ENCODE measurements around the gene GPBP1.

GPBP1 gene

DNA sequence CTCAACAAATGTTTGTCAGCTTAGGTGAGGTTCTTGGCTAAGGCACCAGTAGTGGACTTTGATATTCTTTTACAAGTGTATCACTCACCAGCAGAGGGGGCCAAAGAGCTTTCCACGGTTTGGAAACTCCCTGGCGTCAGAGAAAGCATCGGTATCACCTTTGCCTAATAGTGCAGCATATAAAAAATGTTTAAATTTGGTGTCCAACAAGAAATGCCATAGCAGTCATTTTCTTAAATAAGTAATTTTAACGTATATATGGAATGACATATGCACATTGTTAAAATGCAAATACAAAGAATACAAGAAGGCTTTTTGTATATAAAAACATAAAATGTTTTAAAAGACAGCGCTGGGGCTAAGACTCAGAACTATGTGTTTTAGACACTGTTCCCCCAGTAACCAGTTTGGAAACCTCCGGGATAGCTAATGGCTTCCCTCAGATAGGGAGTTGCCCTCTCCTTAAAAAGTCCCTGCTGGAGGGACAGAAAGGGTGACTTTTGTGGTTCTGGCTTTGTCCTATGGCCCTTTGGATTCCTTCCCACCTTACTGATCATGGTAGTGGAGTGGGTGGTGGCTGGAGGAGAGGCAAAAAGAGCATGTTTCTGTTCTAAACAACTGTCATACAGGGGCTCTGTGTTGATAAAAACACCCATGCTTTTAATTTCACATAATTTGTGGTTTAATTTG lies 124.6 kb downstream of the GPBP1 start:
- Histone ChIP-seq H3K4me3 (ENCODE audit: insufficient read depth, low read length, poor library complexity, severe bottlenecking) (no peak overlapping the region), H3K36me3 (ENCODE audit: low read length) (no peaks in the 10 kb centered on the region), H3K27ac (ENCODE audit: low read depth, low read length) (no peak overlapping the region), H3K9ac (ENCODE audit: low read length) (no peak overlapping the region), H3K4me2 (ENCODE audit: low read depth, low read length, poor library complexity, severe bottlenecking) (no peak overlapping the region), H3K9me3 (ENCODE audit: insufficient read depth, low read length) (no peaks in the 10 kb centered on the region), H2AFZ (ENCODE audit: low read depth, low read length, severe bottlenecking) (no peak overlapping the region), H3F3A (ENCODE audit: insufficient read depth) (no peaks in the 10 kb centered on the region), H3K79me2 (ENCODE audit: insufficient read depth, low read length) (no peaks in the 10 kb centered on the region), H3K9me2 (replicated peaks; ENCODE audit: insufficient read depth, low read length) (no peaks in the 10 kb centered on the region), H4K20me1 (ENCODE audit: low read depth, low read length) (no peaks in the 10 kb centered on the region), H3K27me3 (ENCODE audit: low read length) (no peaks in the 10 kb centered on the region)
- TF ChIP-seq, protein P1, sequence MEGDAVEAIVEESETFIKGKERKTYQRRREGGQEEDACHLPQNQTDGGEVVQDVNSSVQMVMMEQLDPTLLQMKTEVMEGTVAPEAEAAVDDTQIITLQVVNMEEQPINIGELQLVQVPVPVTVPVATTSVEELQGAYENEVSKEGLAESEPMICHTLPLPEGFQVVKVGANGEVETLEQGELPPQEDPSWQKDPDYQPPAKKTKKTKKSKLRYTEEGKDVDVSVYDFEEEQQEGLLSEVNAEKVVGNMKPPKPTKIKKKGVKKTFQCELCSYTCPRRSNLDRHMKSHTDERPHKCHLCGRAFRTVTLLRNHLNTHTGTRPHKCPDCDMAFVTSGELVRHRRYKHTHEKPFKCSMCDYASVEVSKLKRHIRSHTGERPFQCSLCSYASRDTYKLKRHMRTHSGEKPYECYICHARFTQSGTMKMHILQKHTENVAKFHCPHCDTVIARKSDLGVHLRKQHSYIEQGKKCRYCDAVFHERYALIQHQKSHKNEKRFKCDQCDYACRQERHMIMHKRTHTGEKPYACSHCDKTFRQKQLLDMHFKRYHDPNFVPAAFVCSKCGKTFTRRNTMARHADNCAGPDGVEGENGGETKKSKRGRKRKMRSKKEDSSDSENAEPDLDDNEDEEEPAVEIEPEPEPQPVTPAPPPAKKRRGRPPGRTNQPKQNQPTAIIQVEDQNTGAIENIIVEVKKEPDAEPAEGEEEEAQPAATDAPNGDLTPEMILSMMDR (IDR thresholded peaks at IDR 0.05; ENCODE audit: insufficient read depth, low read length, poor library complexity, severe bottlenecking): peak; percentile 48
- TF ChIP-seq EZH2phosphoT487 (conservative IDR thresholded peaks at IDR 0.05; ENCODE audit: low read length): no peak

DNA sequence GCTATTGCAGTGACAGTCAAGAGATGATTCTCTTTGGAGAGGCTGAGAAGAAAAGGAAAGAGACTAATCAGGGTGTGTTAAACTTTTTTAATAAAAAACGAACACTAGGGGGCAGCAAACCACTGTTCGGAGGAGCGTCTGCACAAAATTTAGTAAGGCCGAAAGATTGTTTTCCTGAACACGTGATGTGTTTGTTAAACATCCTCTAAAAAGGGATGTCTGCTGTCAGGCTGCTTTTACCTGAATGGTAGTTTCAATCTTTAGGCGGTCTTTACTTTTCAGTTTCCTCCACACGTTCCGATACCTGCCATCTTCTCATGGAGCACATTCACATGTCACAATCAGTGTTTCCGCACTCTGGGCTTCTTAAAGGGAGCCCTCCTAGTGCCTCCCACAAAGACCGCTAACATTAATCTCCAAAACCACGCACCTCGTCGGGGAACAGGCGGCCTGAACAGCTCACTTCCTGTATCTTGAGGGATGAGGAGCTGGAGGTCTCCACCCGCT lies 125.2 kb downstream of the GPBP1 start:
- Histone ChIP-seq H3K4me2 (ENCODE audit: low read depth, low read length, poor library complexity, severe bottlenecking) (no peak overlapping the region), H3K9ac (ENCODE audit: low read length) (no peak overlapping the region), H3K4me3 (ENCODE audit: insufficient read depth, low read length, poor library complexity, severe bottlenecking) (no peak overlapping the region)

DNA sequence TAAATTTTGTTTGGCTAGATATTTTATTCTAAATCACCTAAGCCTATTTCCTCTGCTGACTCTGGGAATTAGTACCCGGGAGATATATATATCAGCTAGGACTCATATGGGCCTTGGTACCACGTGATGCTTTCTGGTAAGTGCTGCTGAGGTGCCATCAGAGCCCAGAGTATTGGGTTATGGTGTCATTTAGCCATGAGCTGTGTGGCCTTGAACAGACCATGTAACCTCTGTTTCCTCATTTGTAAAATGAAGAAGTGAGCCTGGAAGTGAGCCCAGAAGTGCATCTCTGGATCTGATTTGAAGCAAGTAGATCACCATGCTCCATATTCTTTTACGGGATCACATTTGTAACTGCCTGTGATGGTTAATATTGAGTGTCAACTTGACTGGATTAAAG lies 126.1 kb downstream of the GPBP1 start:
- Histone ChIP-seq H4K20me1 (ENCODE audit: low read depth, low read length) (no peaks in the 10 kb centered on the region), H3K27me3 (ENCODE audit: low read length) (no peaks in the 10 kb centered on the region), H3K36me3 (ENCODE audit: low read length) (no peaks in the 10 kb centered on the region), H3K27ac (ENCODE audit: low read depth, low read length) (no peak overlapping the region), H3F3A (ENCODE audit: insufficient read depth) (no peaks in the 10 kb centered on the region), H3K9me3 (ENCODE audit: insufficient read depth, low read length) (no peaks in the 10 kb centered on the region), H3K4me2 (ENCODE audit: low read depth, low read length, poor library complexity, severe bottlenecking) (no peak overlapping the region), H3K79me2 (ENCODE audit: insufficient read depth, low read length) (no peaks in the 10 kb centered on the region), H3K9me2 (replicated peaks; ENCODE audit: insufficient read depth, low read length) (no peaks in the 10 kb centered on the region), H3K4me3 (ENCODE audit: insufficient read depth, low read length, poor library complexity, severe bottlenecking) (no peak overlapping the region), H3K9ac (ENCODE audit: low read length) (no peak overlapping the region), H2AFZ (ENCODE audit: low read depth, low read length, severe bottlenecking) (no peak overlapping the region)
- TF ChIP-seq, protein P1 (IDR thresholded peaks at IDR 0.05; ENCODE audit: insufficient read depth, low read length, poor library complexity, severe bottlenecking): no peak
- no peak for TF ChIP-seq EZH2phosphoT487 (conservative IDR thresholded peaks at IDR 0.05; ENCODE audit: low read length)

More for the DNA sequence above, 125.2 kb downstream of the GPBP1 start:
- Histone ChIP-seq H3K27me3 (ENCODE audit: low read length) (no peaks in the 10 kb centered on the region), H4K20me1 (ENCODE audit: low read depth, low read length) (no peaks in the 10 kb centered on the region), H3K79me2 (ENCODE audit: insufficient read depth, low read length) (no peaks in the 10 kb centered on the region), H3K9me2 (replicated peaks; ENCODE audit: insufficient read depth, low read length) (no peaks in the 10 kb centered on the region), H2AFZ (ENCODE audit: low read depth, low read length, severe bottlenecking) (peak overlapping the region; percentile 47), H3K9me3 (ENCODE audit: insufficient read depth, low read length) (no peaks in the 10 kb centered on the region), H3F3A (ENCODE audit: insufficient read depth) (no peaks in the 10 kb centered on the region), H3K27ac (ENCODE audit: low read depth, low read length) (no peak overlapping the region), H3K36me3 (ENCODE audit: low read length) (no peaks in the 10 kb centered on the region)
- TF ChIP-seq, protein P1 (IDR thresholded peaks at IDR 0.05; ENCODE audit: insufficient read depth, low read length, poor library complexity, severe bottlenecking): peak; percentile 42
- TF ChIP-seq EZH2phosphoT487 (conservative IDR thresholded peaks at IDR 0.05; ENCODE audit: low read length): no peak
